ENCODE results near the gene OSBPL2.

DNA sequence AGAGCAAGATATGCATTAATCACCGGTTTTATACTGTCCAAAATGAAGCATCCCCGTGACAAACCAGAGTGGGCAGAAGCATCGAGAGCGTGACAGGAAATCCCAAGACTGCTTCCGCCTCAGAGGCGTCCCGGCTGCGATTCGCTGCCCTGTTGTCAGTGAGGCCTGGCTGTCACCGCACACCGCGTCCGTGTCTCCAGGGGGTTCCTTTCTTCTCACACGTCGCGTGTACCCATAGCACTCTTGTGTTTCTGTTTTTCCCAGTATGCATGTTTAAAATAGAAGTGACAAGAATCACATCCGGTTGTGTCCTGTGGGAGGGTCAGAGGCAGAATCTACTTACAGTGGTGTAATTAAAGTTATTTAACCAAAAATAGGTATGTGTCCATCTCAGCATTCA, 56.2 kb downstream of the OSBPL2 start:
- TF ChIP-seq, protein P1, sequence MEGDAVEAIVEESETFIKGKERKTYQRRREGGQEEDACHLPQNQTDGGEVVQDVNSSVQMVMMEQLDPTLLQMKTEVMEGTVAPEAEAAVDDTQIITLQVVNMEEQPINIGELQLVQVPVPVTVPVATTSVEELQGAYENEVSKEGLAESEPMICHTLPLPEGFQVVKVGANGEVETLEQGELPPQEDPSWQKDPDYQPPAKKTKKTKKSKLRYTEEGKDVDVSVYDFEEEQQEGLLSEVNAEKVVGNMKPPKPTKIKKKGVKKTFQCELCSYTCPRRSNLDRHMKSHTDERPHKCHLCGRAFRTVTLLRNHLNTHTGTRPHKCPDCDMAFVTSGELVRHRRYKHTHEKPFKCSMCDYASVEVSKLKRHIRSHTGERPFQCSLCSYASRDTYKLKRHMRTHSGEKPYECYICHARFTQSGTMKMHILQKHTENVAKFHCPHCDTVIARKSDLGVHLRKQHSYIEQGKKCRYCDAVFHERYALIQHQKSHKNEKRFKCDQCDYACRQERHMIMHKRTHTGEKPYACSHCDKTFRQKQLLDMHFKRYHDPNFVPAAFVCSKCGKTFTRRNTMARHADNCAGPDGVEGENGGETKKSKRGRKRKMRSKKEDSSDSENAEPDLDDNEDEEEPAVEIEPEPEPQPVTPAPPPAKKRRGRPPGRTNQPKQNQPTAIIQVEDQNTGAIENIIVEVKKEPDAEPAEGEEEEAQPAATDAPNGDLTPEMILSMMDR (IDR thresholded peaks at IDR 0.05) = no peak
- no peak for TF ChIP-seq POLR2A (IDR thresholded peaks at IDR 0.05)

Data from vagina (tissue), 2 donors.